Endothelial cell of hepatic sinusoid (primary cell): ENCODE results near the gene OXA1L.
"Not testable (repeated sequence)": the region's sequence is repeated elsewhere in the genome, so short reads cannot be mapped to it uniquely, and the experiment has no call there.

Experiments
- in situ Hi-C: cut with HindIII; loops from 2 replicates; pipeline ENCODE4 v1.10.0; 2017; ENCODE audit warnings: low sequenced_read_pairs

OXA1L gene

DNA sequence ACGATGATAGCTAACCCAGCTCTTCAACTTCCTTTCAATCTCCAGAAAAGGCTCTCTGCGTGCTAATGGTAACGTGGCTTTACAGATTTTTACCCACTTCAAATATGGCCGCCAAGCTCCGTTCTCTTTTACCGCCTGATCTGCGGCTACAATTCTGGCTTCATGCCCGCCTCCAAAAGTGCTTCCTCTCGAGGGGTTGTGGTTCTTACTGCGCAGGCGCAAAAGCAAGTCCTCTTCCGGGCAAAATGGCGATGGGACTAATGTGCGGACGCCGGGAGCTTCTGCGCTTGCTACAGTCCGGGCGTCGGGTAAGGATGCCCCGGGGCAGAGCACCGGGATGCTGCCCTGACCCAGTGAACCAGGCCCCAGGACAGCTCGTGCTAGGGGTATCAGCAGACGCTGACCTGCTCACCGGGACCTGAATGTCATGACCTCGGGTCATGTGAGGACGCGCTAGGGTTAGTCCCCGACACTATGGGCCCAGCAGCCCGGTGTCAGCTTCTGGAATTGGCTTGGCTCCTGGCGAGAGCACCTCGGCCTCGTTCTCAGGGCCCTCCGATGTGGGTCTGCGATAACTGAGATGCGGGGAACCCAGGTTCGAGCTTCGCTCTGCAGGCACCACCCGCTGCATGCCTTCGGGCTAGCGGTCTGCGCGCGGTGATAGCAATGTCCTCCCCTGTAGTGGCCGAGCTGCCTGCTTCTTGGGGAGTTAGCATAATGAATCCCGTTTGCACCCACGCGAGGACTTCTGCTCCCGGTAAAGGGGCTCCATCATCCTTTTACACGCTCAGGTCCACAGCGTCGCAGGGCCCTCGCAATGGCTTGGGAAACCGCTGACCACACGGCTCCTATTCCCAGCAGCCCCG, at the start of gene OXA1L:
OXA1L (plus strand) TSS at position 232 of the 866 bp plus-strand sequence; CDS start at position 246, 14 bp downstream.
- in situ Hi-C loops = loop anchor here (5.0 to 10.0 kb wide), 2 partner anchors 34 to 138 kb away; no protein-coding TSS in a partner anchor

DNA sequence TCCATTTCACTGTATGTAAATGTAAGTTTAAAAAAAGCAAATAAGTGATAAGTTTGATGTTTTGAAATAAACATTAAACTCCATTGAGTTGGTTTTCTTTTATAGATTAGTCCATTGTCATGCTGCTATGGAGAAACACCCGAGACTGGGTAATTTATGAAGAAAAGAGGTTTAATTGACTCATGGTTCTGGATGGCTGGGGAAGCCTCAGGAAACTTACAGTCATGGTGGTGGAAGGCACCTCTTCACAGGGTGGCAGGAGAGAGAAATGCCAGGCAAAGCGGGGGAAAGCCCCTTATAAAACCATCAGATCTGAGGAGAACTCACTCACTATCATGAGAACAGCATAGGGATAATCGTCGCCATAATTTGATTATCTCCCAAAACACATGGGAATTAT, 48.4 kb upstream of the OXA1L start:
- in situ Hi-C loops = no loop called here

GRCh38 chr14:22721213-22721612, 45.3 kb upstream of the OXA1L start:
- in situ Hi-C loops = loop anchor here (5.0 kb wide), 1 partner anchor 54 kb away; no protein-coding TSS in a partner anchor

- in situ Hi-C loops = loop anchor here (5.0 kb wide), 1 partner anchor 57 kb away; no protein-coding TSS in a partner anchor
Observed at GRCh38 chr14:22723815-22724214, 42.7 kb upstream of the OXA1L start.

DNA sequence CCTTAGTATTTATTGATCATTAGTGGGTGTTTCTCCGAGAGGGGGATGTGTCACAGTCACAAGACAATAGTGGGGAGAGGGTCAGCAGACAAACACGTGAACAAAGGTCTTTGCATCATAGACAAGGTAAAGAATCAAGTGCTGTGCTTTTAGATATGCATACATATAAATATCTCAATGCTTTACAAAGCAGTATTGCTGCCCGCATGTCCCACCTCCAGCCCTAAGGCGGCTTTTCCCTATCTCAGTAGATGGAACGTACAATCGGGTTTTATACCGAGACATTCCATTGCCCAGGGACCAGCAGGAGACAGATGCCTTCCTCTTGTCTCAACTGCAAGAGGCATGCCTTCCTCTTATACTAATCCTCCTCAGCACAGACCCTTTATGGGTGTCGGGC, 41.6 kb upstream of the OXA1L start:
- in situ Hi-C loops = loop anchor here (5.0 kb wide), 1 partner anchor 58 kb away; no protein-coding TSS in a partner anchor

DNA sequence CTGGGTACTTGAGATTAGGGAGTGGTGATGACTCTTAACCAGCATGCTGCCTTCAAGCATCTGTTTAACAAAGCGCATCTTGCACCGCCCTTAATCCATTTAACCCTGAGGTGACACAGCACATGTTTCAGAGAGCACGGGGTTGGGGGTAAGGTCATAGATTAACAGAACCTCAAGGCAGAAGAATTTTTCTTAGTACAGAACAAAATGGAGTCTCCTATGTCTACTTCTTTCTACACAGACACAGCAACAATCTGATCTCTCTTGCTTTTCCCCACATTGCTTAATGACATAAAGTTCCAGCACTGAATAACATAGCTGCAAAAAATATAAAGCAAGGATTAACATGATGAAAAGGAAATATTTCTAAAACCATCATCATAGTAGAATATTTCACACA, 41.1 kb upstream of the OXA1L start:
- in situ Hi-C loops = not testable (repeated sequence)

GRCh38 chr14:22726012-22726411, 40.5 kb upstream of the OXA1L start:
- in situ Hi-C loops = no loop called here

DNA sequence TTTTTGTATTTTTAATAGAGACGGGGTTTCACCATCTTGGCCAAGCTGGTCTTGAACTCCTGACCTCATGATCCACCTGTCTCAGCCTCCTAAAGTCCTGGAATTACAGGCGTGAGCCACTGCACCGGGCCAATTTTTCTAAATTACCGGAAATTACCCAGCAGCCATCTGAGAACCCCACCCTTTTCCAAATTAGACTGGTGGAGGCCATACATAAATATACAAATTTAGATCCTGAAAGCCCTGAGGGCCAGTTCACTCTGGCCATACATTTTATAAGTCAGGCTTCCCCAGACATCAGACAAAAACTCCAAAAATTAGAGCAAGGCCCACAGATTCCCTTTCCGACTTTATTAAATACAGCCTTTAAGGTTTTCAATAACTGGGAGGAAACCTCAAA, 34.4 kb upstream of the OXA1L start:
- in situ Hi-C loops = loop anchor here (5.0 kb wide), 1 partner anchor 35 kb away; the partner anchor contains the start of gene OXA1L

GRCh38 chr14:22733829-22734228, 32.7 kb upstream of the OXA1L start:
- in situ Hi-C loops = loop anchor here (5.0 kb wide), 1 partner anchor 33 kb away; the partner anchor contains the start of gene OXA1L

- in situ Hi-C loops = no loop called here
Observed at GRCh38 chr14:22735096-22735495, 31.4 kb upstream of the OXA1L start.

DNA sequence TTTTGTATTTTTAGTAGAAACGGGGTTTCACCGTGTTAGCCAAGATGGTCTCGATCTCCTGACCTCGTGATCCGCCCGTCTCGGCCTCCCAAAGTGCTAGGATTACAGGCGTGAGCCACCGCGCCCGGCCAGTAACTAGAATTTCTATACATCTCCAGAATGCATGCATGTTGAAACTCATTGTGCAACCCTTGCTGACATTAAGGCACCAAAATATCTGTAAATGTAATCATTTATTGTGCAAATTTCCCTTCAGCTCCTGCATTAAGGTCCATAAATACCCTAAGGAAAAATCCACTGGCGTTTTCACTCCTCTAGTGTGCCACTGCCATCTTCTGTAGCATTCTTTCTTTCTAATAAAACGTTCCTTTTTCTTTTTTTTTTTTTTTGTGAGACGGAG, 30.1 kb upstream of the OXA1L start:
- in situ Hi-C loops = not testable (repeated sequence)

- in situ Hi-C loops = no loop called here
Observed at GRCh38 chr14:22737052-22737451, 29.4 kb upstream of the OXA1L start.

DNA sequence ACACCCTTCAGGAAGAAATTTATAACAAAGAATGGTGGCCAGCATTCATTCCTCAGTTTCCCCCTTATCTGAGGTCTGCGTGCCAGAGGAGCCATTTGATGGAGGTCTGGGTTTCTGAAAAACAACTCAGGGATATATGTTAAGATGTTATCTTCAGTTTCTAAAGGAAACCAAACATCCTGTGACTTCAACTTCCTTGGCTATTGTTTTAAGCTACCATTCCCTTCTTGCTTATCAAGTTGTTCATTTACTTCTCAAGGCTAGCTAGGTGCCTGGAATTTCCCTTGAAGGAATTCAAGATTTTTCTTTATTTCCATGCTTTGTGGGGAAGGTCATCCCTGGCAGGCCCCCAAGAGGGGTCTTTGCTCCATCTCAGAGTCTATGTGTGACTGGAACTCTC, 27.1 kb upstream of the OXA1L start:
- in situ Hi-C loops = no loop called here

DNA sequence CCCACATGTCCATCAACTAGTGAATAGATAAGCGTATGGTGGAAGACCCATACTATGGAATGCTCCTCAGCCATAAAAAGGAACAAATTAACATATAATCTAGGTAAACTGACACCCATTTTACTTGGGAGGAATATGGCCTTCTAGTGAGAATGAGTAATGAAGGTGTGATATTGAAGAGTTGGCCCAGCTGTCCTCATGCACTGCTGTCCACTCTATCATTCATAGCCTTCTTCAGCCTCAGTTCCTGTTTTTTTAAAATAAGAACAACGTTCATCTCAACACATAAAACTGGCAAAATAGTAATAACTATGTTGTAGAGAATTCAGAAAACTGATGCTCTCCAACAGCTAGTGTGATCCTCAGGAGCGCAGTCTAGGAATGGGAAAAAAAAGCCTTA, 26.5 kb upstream of the OXA1L start:
- in situ Hi-C loops = no loop called here

- in situ Hi-C loops = no loop called here
Observed at GRCh38 chr14:22747769-22748168, 18.7 kb upstream of the OXA1L start.

GRCh38 chr14:22748206-22748605, 18.3 kb upstream of the OXA1L start:
- in situ Hi-C loops = no loop called here

DNA sequence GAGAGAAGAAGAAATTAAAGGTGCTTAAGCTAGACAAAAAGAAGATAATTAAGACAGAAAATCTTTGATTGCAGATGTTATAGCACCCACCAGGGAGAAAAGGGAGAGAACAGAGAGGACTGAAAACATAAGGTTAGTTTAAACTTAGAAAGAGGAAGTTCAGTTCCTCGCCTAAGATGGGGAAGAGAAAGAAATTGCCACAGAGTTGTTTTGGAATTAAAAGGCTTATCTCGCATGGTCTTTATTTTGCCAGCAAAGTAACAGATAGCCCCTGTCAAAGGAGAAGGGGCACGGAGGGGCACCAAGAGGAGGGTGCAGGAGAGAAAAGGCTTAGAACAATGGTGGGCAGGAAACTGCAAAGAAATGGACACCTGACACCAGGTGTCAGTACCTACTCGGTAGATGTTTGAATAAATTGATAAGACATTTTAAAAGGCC, 17.8 kb upstream of the OXA1L start:
- in situ Hi-C loops = no loop called here

DNA sequence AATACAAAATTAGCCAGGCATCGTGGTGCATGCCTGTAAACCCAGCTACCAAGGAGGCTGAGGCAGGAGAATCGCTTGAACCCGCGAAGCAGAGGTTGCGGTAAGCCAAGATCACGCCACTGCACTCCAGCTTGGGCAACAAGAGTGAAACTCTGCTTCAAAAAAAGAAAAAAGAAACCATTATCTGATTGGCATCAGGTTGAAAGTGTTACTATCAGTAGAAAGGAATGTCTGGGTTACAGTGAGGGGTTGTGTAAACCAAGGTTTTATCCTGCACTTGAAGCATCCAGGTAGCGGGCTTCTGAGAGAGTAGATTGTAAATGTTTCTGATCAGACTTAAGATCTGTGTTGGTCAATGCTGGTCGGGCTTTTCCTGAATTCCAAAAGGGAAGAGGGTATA, 14.1 kb upstream of the OXA1L start:
- in situ Hi-C loops = no loop called here

- in situ Hi-C loops = no loop called here
Observed at GRCh38 chr14:22753586-22753985, 12.9 kb upstream of the OXA1L start.

DNA sequence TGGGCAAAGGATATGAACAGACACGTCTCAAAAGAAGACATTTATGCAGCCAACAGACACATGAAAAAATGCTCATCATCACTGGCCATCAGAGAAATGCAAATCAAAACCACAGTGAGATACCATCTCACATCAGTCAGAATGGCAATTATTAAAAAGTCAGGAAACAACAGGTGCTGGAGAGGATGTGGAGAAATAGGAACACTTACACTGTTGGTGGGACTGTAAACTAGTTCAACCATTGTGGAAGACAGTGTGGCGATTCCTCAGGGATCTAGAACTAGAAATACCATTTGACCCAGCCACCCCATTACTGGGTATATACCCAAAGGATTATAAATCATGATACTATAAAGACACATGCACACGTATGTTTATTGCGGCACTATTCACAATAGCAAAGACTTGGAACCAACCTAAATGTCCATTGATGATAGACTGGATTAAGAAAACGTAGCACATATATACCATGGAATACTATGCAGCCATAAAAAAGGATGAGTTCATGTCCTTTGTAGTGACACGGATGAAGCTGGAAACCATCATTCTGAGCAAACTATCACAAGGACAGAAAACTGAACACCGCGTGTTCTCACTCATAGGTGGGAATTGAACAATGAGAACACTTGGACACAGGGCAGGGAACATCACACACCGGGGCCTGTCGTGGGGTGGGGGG, 8.4 kb upstream of the OXA1L start:
- in situ Hi-C loops = not testable (repeated sequence)

DNA sequence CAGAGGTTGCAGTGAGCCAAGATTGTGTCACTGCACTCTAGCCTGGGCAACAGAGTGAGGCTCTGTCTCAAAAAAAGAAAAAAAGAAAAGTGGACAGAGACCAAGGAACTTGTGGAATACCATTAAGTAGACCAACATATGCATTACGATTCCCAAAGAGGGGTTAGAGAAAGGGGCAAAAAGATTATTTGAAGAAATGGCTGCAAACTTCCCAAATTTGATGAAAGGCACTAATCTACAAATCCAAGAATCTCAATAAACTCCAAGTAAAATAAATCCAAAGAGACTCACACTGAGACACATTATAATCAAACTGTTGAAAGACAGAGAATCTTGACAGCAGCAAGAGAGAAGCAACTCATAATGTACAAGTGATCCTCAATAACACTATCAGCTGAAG, 4.8 kb upstream of the OXA1L start:
- in situ Hi-C loops = loop anchor here (10.0 kb wide), 1 partner anchor 143 kb away; no protein-coding TSS in a partner anchor

GRCh38 chr14:22764382-22764781, 2.1 kb upstream of the OXA1L start:
- in situ Hi-C loops = loop anchor here (10.0 kb wide), 1 partner anchor 140 kb away; no protein-coding TSS in a partner anchor
